Stromal cell of bone marrow (primary cell): ENCODE measurements around the gene THBS4.

Experiments used
- DNase-seq: peaks from one replicate; pipeline ENCODE4 v3.0.0-alpha.2; 2012; ENCODE audit warnings: low read depth

THBS4 gene

DNA sequence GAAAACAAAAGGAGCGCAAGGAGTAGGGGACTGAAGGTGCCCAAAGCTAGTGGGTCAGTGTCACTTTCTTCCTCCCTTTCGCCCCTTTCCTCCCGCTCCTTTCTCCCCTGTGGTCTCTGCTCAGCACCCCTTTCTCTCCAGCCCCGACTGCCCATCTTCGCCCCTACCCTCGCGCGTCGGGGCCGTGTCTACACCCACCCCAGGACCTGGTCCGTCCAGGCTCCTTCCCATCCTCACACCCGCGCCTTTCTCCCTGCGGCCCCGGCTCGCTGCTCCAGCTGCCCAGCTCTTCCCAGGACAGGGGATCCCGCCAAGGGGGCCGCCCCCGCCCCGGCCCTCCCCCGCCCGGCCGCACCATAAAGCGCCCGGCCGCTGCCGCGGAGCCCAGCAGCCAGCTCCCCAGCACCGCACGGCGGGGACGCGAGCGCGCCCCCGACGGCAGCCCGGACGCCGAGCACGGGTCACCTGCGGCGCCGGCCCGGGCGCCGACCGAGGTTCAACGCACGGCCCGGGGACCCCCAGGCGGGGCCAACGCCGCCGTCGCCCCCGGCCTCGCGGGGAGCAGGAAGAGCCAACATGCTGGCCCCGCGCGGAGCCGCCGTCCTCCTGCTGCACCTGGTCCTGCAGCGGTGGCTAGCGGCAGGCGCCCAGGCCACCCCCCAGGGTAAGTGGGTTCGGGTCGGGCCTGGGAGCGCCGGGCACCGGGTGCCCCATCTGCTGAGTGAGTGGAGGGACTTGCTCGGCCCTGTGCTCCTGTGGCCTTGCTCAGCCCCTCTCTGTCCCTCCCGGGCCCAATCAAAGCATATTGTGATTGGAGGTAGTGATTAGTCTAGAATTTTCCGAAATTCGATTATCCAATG is at the start of gene THBS4:
TSS of gene THBS4 (plus strand) at position 387 of the 860 bp plus-strand sequence. CDS start at position 577, 190 bp downstream.
- DNase-seq, result no peak

DNA sequence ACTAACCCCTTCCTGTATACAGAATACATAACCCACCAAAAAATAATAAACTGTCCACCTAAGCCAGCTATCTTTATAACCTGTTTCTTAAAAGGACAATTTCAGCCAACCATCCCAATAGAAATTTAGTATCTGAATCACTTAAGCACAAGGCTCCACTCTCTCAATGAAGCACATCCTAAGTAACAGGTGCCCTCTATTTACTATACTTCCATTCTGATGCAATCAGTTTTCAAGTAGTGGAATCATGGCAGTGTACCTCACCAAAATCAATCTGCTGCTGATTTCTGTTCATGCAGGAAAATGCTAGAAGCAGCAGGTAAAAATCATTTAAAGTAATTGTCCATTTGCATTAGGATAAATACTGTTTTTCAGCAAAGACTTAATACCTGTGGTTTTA is 48.9 kb upstream of the THBS4 start:
- no peak for DNase-seq

DNA sequence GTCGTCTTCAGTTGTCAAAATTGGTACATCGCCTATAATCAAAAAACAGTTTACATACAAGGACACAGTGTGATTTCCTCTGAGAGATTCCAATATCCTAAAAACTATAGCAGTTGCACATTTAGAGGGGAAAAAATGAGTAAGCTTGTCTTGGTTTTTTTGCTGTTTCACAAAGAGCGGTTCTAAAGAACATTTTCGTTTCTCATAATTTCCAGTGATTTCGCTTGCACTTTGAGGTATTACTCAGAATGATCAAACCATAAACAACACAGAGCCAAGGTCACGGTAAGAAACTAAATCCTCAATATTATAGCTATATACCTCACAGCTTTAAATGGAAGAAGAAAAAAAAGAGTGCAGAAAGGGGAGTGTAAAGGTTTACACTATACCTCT is 44.9 kb upstream of the THBS4 start:
- DNase-seq, result peak; percentile 7

DNA sequence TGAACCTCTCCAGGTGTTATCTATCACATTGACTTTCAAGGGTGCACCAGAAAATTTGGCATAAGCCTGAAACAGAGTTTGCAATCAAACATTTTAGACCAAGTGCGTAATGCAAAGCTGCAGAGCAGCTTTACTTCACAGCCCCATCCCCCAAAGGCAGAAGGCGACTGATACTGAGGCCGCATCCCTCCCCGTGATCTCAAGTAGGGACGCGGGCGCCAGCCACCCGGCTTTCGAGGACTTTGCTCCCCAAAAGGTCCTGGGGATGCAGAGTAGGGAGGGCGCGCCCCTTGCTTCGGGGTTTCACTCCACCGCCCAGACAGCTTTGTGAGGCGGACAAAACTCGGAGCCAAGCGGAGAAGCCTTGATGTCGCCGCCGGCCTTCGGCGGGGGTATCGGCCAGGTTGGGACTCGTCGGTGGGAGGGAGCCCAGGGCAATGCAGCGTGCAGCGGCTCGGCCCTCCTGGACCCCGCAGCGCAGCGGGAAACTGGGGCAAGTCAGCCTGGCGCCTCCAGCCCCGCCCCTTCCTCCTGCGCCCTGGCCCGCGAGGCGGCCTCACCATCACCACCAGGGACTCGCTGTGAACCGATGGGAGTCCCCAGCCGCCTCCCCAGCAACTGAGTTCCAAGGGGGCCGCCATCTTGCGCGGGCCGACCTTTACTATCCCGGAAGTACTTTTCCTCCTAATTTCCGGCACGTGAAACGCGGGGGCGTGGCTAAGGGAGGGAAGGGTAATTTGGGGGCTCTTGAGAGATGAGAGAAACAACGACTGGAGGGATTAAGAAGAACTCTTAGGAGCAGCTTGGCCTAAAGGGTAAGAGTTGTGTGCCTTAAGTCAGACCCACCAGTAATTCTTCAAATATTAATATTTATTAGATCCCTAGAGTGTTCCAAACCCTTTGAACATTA is 44.3 kb upstream of the THBS4 start, which contains the start of gene MTX3:
TSS of gene MTX3 (minus strand) at position 665 of the 910 bp plus-strand sequence. CDS start at position 641, 24 bp downstream.
- DNase-seq, result peak; percentile 66

DNA sequence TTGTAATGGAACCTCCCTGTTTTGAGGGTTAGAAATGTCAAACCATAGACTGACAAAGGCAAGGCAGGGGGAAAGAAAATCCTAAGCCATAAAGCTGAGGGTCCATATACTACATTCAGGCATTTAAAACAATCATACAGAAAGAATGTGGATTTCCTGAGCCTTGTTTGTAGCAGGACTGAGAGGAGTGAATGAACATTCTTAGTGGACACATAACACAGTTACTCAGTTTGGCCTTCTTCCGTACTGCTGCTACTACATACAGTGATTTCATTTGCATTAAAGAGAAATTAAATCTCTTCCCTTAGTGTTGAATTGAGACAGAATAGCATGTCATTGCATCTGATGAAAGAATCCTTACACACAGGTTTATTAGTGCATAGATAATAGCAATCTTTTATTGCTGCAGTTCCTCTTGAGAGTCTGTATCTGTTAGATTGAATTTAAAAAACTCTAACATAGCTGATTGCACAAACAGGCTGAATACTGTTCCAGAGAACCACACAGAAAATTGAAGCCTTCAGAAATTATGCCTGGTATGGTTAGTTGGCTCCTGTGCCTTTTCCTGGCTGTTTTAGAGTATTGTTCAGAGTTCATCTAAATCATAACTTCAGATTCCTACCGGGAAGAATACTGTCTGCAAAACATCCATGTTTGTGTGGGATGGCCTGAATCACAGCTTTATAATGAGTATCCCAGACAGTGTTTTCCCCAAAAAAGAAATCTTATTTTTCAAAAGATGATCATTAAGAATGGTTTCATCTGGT is 42.1 kb upstream of the THBS4 start:
- no peak for DNase-seq

DNA sequence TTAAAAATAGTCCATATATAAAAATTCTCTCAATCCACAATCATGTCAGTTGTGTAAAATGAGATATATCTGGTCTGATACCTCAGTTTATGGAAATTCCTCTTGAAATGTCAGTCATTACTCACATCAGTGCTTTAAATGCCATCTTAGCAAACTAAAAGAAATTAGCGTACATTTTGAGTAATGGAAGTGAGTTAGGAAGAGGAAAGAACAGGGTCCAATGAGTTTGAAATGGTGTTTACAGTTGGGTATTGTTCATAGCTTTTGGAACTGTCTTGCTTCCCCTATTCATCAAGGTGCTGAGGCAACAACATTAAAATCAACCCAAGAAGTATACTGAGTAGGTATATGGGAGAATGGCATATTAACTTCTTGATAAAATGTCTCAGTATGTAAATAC is 35.4 kb upstream of the THBS4 start:
- DNase-seq, result no peak

DNA sequence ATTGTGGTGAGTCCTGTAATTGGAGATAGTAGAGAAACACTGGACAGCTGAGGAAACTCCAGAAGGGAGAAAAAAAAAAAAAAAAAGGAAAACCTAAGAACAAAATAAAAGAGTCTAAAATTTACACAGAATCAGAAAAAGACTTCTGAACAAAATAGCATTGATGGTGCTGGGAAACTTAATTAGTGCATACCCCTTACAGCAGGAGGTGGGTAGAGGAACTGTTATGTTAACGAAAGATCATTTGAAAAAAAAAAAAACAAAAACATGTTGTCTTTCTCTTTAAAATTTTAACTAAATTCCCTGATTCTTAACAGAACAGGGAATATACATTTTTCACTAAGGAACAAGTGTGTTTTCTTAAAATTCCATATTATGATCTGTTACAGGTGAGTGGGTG is 32.5 kb upstream of the THBS4 start:
- no peak for DNase-seq

DNA sequence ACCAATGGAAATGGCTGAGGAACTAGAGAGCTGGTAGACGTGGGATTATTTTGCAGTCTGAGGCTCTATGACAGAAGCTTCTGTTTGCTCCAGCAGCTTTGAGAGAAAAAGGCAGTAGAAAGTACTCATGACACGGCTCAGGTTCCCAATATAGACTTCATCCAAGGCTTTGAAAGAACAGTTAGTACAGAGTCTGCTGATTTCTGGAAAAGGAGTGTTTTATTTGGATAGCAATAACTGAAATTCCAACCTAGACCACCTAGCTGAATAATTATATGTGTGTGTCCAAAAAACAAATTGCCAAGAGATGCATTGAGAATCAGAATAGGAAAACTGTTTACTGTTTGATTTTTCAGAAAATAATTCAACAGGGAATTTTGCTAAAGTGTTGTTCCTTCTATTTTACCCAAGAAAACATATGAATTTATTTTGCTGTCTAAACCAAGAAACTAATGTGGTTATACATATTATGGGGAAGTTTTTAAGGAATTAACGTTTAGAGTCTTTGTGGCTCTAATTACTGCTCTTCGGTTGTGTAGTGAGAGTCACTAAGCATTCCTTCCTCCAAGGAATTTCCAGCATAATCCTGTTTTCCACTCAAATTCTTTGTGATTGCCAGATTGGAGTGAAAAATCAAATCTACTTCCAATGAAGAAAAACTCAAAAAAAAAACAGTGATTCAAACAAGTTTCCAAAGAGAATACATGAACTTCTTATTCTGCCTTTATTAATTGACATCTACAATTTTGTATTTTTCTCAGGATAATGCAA is 26.0 kb upstream of the THBS4 start:
- no peak for DNase-seq

DNA sequence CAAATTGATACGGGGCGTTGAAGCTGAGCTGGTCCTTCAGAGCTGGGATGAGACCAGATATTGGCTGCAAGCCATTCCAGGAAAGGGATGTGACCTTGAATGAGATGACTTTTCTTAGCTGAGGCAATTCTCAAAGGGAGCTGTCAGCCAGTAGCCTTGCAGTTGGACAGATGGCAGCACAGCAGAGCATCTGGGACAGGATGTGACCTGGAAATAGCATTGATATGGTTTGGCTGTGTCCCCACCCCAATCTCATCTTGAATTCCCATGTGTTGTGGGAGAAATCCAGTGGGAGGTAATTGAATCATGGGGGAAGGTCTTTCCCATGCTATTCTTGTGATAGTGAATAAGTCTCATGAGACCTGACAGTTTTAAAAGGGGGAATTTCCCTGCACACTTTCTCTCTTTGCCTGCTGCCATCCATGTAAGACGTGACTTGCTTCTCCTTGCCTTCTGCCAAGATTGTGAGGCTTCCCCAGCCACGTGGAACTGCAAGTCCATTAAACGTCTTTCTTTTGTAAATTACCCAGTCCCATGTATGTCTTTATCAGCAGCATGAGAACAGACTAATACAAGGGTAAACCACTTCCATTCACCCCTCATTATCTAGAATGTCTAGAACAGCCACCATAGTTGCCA is 24.3 kb upstream of the THBS4 start:
- no peak for DNase-seq

DNA sequence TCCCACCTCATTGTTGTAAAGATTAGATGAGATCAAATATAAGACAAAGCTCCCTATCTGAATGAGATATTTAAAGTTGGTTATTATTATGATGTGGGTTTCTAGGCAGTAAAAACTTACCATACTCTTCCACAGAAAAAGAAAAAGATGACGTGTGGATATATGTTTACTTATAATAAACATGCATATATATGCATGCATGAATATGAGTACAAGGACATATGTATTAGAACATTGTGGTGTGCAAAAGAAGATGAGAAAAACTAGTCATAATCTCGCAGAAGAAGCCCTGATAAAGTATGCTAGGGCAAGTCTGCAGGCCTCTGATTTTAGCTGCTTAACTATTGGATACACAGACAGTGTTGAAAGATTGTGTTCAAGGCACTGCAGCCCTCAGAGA is 10.1 kb upstream of the THBS4 start:
- DNase-seq, result no peak

DNA sequence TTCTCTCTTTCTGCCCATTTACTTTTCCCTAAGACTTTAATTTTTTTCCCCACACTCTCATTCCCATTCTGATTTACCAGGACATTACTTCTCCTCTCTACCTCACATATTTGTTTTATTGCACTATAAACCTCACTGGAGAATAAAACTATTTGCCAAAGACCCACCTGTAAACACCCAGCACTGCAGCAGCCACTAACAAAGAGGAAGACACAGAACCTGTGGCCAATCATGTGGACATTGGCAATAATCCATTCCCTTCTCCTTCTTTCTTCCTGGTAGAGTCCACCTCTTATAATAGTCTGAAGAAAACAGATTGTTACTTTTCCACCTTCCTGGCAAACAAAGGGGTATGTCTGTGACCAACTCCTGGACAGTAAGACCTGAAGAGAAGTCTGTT is 8.3 kb upstream of the THBS4 start:
- no peak for DNase-seq

DNA sequence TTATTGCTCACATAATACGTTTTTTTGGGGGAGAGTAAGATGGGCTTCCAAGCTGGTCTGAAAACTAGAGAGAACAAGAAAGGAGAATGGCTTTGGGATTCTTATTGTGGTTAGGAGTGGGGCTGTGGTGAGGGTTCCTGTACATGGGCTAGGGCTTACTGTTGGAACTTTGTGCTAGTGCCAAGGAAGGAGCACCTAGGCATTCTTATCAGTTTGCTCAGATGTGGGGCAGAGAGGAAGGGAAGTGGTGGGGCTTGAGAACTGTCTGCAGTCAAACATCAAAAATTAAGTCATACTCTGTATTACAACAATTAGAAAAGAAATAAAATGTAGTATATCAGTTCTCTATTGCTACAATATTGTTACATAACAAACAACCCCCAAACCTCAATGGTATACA is 4.0 kb upstream of the THBS4 start:
- DNase-seq, result no peak

DNA sequence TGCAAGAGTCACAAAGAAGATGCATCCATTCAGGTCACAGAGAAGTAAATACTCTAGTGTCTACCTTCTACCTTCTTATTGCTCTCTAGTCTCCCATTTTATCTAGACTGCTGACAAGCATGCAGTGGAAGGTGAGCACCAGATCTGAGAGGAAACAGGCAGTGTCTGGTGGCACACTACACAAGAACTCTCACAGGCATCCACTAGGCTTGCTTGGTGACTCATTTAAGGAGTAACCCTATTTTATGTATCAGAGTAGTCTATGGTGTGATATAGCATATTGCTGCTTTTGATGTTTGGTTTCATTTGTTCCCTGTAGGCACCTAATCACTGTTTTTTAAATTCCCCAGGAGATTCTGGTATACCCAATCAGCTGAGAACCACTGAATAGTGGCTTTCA is 1.6 kb upstream of the THBS4 start:
- DNase-seq, result no peak

DNA sequence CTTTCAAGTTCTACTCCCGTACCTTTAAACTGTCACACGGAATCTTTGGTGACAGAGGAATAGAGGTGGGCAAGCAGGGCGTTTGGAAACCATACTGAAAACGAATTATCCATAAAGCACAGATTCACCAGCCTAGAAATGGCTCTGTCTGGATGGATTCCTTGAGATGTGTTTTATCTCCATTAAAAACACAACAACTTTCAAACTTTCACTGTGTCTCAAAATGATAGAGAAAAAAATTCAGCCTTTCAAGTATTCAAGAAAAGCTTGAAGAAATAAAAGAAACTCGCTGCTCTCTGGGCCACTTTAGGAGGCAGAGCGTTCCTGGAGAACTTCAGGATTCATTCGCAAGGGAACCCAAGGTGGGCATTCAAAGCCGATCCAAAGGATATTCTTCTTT is 589 bp upstream of the THBS4 start:
- DNase-seq, result no peak

DNA sequence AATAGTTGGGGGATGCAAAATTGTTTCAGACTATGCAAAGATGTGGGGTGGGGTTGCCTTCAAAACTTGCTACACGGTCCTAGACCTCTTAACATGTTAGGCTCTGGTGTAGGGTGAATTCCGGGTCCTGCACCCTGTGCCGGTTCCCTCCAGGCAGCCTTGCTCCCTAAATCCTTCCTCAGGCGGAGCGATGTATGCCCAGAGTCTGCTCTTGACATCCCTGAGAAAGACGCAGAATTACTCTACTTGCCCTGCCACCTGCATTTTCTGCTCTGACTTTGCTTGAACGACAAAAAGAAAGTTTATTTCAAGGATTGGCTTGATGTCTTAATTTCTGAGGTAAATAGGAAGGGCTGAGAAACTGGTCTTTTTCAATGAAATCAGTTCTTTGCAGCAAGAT is 691 bp downstream of the THBS4 start:
- no peak for DNase-seq

DNA sequence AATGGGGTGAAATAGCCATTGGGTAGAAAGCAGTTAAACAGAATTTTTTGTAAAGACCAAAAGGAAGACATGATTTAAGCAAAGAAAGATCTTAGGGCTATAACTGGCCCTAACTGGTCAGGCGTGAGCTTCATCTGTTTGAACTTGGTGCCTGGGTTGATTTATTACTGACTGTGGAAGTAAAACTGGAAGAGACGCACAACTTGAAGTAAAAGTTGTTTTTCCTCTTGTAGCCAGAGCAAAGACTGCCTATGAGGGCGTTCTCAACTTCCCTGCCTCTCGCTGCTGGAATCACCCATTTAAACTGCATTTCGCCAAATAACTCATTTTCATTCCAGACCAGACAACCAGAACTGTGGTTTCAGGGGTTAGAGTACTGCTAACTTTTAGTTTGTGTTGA is 1.5 kb downstream of the THBS4 start:
- no peak for DNase-seq

DNA sequence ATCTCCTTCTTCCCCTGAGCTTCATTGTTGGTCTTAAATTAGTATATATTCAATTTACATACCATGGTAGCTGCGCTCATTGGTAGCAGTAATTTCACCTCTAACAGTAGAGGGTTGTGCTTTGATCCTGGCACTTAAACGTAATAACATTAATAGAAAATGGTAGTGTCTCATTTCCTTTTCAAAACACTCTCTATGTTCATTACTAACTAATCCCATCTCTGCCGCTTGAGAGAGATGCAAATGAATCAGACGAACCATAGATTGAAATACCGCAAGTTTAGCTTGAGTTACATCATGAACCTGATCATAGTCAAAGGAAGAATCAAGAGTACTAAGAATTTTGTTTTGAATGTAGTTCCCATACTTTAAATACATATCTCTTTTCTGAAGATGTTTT is 2.2 kb downstream of the THBS4 start:
- DNase-seq, result no peak

DNA sequence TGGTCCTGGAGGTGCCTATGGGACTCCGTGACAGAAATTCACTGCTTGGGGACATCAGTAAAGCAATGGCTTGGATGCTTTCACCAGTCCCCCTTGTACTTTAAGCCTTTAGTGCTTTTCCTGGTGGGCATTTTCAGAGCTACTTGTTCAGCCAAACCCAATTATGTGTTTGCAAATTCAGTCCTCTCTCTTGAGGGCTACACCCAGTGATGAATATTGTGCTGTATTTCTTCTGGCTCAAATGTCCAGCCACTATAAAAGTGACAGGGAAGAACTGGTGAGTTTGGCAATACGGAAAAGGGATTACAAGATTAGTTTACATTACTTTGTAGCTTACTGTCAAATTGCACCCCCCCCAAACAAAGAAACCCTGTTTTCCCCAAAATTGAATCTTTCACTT is 4.5 kb downstream of the THBS4 start:
- DNase-seq, result no peak

DNA sequence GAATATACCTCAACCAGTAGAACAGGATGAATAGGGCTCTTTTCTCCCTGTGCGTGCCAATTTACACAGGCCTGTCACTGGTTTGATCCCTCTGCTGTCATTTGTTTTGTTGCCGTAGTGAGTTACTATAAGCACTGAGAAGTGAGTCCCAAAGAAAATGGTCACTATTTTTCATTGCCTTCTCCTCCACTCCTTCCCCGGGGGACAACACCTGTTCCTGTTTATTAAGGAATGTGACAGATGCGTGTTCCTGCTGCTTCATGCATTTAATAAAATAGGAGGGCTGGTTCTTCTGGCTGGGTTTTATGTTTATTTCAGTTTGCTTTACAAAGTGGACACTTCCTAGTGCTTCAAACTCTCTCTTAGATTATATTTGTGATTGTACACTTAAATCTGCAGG is 6.4 kb downstream of the THBS4 start:
- no peak for DNase-seq

DNA sequence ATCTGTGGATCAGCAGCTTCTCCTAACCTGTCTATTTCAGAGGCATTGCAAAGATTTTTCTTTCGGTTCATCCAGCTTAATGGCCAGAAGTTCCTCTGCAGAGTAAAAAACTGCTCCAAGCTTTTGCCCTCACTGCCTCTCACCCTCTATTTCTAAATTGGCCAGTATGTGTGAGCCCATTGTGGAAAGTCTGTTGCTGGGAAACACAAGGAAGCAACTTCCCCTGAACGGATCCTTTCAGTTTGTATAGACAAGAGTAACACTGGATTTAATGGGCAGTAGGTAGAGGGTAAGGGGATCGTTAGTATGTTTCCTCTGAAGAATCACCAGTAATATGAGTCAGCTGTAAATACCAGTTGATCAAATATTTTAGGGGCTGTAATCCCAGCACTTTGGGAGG is 7.2 kb downstream of the THBS4 start:
- no peak for DNase-seq

DNA sequence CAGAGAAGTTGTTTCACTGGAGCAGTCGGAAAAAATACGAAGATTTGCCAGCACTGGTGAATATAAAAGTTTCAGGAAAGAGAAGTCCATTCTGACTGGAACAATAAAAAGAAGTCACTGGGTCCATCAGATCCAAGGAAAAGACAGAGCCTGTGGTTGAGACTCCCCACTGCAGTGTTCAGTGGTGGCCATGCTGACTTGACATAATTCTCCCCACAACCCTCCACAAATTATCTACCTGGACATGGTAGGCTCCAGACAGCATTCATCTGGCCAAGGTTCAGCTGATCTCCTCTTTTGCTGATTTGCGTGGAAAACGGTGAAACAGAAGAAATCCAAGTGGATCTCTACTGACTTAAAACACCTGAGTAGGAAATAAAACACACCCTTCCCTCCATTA is 8.0 kb downstream of the THBS4 start:
- DNase-seq, result no peak
